GM23338 (cell line): ENCODE results near the gene OSBPL3. TPM values are rescaled to one million over a fixed set of nuclear protein-coding genes. Genes with fewer than 3 reads are reported as not detected.

Source experiments
- ATAC-seq: fragments of 200-7000 bp; cut with Tn5 transposase; 3 replicates; pipeline ENCODE4 v1.9.1; 2020
- DNase-seq: peaks from one replicate; pipeline ENCODE4 v3.0.0-alpha.2; 2015; ENCODE audit warnings: low spot score
- H2AFZ ChIP-seq: fragments of 200-600 bp; sonication (generic); 2 replicates; pipeline ENCODE4 v1.8.0; 2016; ENCODE audit warnings: antibody characterized with exemption, mild to moderate bottlenecking, moderate library complexity
- H3F3A ChIP-seq: fragments of 200-600 bp; sonication (generic); replicated peaks from 2 replicates; pipeline ENCODE4 v1.8.0; 2017; ENCODE audit warnings: antibody characterized with exemption, mixed run types, low read depth
- H3K27ac ChIP-seq: fragments of 200-600 bp; sonication (generic); 2 replicates; pipeline ENCODE4 v1.6.1; 2016; ENCODE audit warnings: low read depth
- H3K27me3 ChIP-seq: fragments of 200-600 bp; sonication (generic); 2 replicates; pipeline ENCODE4 v1.8.0; 2016; ENCODE audit warnings: mild to moderate bottlenecking, mixed run types, moderate library complexity; ENCODE audit not compliant: insufficient read depth
- H3K36me3 ChIP-seq: fragments of 200-600 bp; sonication (generic); 2 replicates; pipeline ENCODE4 v1.8.0; 2016; ENCODE audit warnings: mild to moderate bottlenecking; ENCODE audit not compliant: insufficient read depth
- H3K4me1 ChIP-seq: fragments of 200-600 bp; sonication (generic); 2 replicates; pipeline ENCODE4 v1.8.0; 2016; ENCODE audit warnings: mild to moderate bottlenecking, moderate library complexity; ENCODE audit not compliant: insufficient read depth
- H3K4me2 ChIP-seq: fragments of 200-600 bp; sonication (generic); 2 replicates; pipeline ENCODE4 v1.7.1; 2017; ENCODE audit warnings: mixed run types
- H3K4me3 ChIP-seq: fragments of 200-600 bp; sonication (generic); 2 replicates; pipeline ENCODE4 v1.6.1; 2016; ENCODE audit warnings: mixed run types
- H3K79me2 ChIP-seq: fragments of 200-600 bp; sonication (generic); replicated peaks from 2 replicates; pipeline ENCODE4 v1.8.0; 2017; ENCODE audit warnings: mild to moderate bottlenecking; ENCODE audit not compliant: insufficient read depth
- H3K9me2 ChIP-seq: fragments of 200-600 bp; sonication (generic); 2 replicates; pipeline ENCODE4 v1.8.0; 2017; ENCODE audit not compliant: insufficient read depth
- H4K20me1 ChIP-seq: fragments of 200-600 bp; sonication (generic); replicated peaks from 2 replicates; pipeline ENCODE4 v1.8.0; 2017; ENCODE audit warnings: mild to moderate bottlenecking; ENCODE audit not compliant: insufficient read depth
- H3K27ac Mint-ChIP-seq: 2 replicates; pipeline ENCODE4 v1.8.0; 2020; ENCODE audit warnings: inconsistent platforms, mild to moderate bottlenecking, moderate library complexity, mixed read lengths
- H3K27me3 Mint-ChIP-seq: 3 replicates; pipeline ENCODE4 v1.8.0; 2022; ENCODE audit warnings: low read depth, mild to moderate bottlenecking, moderate library complexity, mixed read lengths, inconsistent platforms; ENCODE audit not compliant: insufficient read depth, poor library complexity
- H3K36me3 Mint-ChIP-seq: 3 replicates; pipeline ENCODE4 v1.8.0; 2021; ENCODE audit warnings: low read depth, mild to moderate bottlenecking, inconsistent platforms, moderate library complexity, mixed read lengths
- H3K4me1 Mint-ChIP-seq: 3 replicates; pipeline ENCODE4 v1.8.0; 2020; ENCODE audit warnings: mild to moderate bottlenecking, inconsistent platforms, mixed read lengths
- H3K4me3 Mint-ChIP-seq: 3 replicates; pipeline ENCODE4 v1.8.0; 2021; ENCODE audit warnings: moderate library complexity, mild to moderate bottlenecking, inconsistent platforms, mixed read lengths
- H3K9me3 Mint-ChIP-seq: 3 replicates; pipeline ENCODE4 v1.8.0; 2020; ENCODE audit warnings: moderate library complexity, mild to moderate bottlenecking, inconsistent platforms, mixed read lengths
- CTCF ChIP-seq, 2 experiments: fragments of 200-600 bp in 1 of 2; sonication (generic) in 1 of 2; conservative IDR thresholded peaks; 2 replicates each; pipeline versions ENCODE4 v1.5.1 to v1.6.1; 2016 to 2017; ENCODE audit warnings: antibody characterized with exemption in 2 of 2, low read depth in 2 of 2, mild to moderate bottlenecking in 2 of 2, moderate library complexity in 1 of 2
- JUNB ChIP-seq: IDR thresholded peaks from one replicate; pipeline ENCODE4 v1.6.1; 2016; ENCODE audit warnings: antibody characterized with exemption; ENCODE audit not compliant: unreplicated experiment
- NANOG ChIP-seq: IDR thresholded peaks from 2 replicates; pipeline ENCODE4 v1.6.1; 2016; ENCODE audit warnings: antibody characterized with exemption, borderline replicate concordance
- REST ChIP-seq: IDR thresholded peaks from one replicate; pipeline ENCODE4 v1.6.1; 2018; ENCODE audit warnings: antibody characterized with exemption; ENCODE audit not compliant: unreplicated experiment
- ZNF114 ChIP-seq: fragments of 250-450 bp; sonication (Bioruptor Pico); IDR thresholded peaks from 2 replicates; pipeline ENCODE4 v1.5.0; 2020; ENCODE audit warnings: mild to moderate bottlenecking, moderate library complexity
- ZNF331 ChIP-seq: fragments of 250-450 bp; sonication (Bioruptor Pico); IDR thresholded peaks from 2 replicates; pipeline ENCODE4 v1.5.0; 2020; ENCODE audit warnings: low read depth, mild to moderate bottlenecking, moderate library complexity
- ZNF462 ChIP-seq: fragments of 250-450 bp; sonication (Bioruptor Pico); IDR thresholded peaks from 2 replicates; pipeline ENCODE4 v1.5.0; 2020; ENCODE audit warnings: mild to moderate bottlenecking, moderate library complexity
- polyA plus RNA-seq: library from polyadenylated mRNA; unstranded; fragments of >200 nt; fragmentation: Nextera tagmentation; extraction: Ambion mirVana; gene quantifications from 2 replicates; pipeline ENCODE4 v1.2.1, GENCODE V29; 2016
- total RNA-seq: library from RNA; depleted of rRNA; stranded (reverse); fragments of >200 nt; shearing (Covaris generic); gene quantifications from 2 replicates; pipeline ENCODE4 v1.2.3, GENCODE V29; 2014

The OSBPL3 gene
- total and polyA plus RNA-seq, 2 experiments from 2014 or later, result 7.2 to 15.7 TPM

- TF ChIP-seq ZNF114 (no peak), JUNB (no peak), ZNF331 (CRISPR knock-in tag) (no peak), REST (no peak), NANOG (no peak), CTCF (conservative IDR thresholded peaks at IDR 0.05; ENCODE audit: low read depth in 2 of 2) (no peak)
Measured at GRCh38 chr7:25028370-25029021, 48.5 kb upstream of the OSBPL3 start (continued).

GRCh38 chr7:25026156-25026555, 46.2 kb upstream of the OSBPL3 start:
- DNase-seq (peak; percentile 71), ATAC-seq (peak; percentile 99)
- TF ChIP-seq ZNF114, result peak; percentile 86; the same call in 1 of the 2 replicates
- TF ChIP-seq JUNB, result no peak
- peak; percentile 98 for TF ChIP-seq ZNF462 (CRISPR knock-in tag)
- Histone ChIP-seq H3K79me2 (no peaks in the 10 kb centered on the region), H3F3A (no peaks in the 10 kb centered on the region), H3K4me1 (peaks cover 21% of the 10 kb centered on the region), H3K27ac (no peak overlapping the region), H2AFZ (no peak overlapping the region), H3K9me2 (peaks cover 14% of the 10 kb centered on the region; the same call in 1 of the 2 replicates), H3K4me3 (no peak overlapping the region), H3K27me3 (no peaks in the 10 kb centered on the region), H3K36me3 (no peaks in the 10 kb centered on the region), H4K20me1 (no peaks in the 10 kb centered on the region), H3K4me2 (no peak overlapping the region)
- Mint-ChIP-seq H3K9me3 (peaks cover 7% of the 10 kb centered on the region; the same call in 1 of the 3 replicates), H3K36me3 (peaks cover 4% of the 10 kb centered on the region; the same call in 1 of the 3 replicates), H3K4me3 (no peak overlapping the region), H3K27ac (no peak overlapping the region), H3K27me3 (peaks cover 8% of the 10 kb centered on the region), H3K4me1 (peaks cover 24% of the 10 kb centered on the region)
